GM12872 (cell line): ENCODE measurements around the gene CLEC1A.

Experiments used
- CTCF ChIP-seq: IDR thresholded peaks from 3 replicates; pipeline ENCODE4 v1.5.1; 2011; ENCODE audit warnings: low read depth, mild to moderate bottlenecking, low read length, moderate library complexity; ENCODE audit not compliant: insufficient read depth

Gene CLEC1A

GRCh38 chr12:10098791-10099190 lies at the start of gene CLEC1A:
Gene CLEC1A, minus strand, starts transcription at chr12:10098985. Its CDS starts 63 bp downstream, at chr12:10098922.
- no peak for TF ChIP-seq CTCF

GRCh38 chr12:10147714-10148403 lies 49.1 kb upstream of the CLEC1A start:
- no peak for TF ChIP-seq CTCF

- TF ChIP-seq CTCF = no peak
Measured at GRCh38 chr12:10142976-10143589, 44.3 kb upstream of the CLEC1A start.

GRCh38 chr12:10140001-10140400 lies 41.2 kb upstream of the CLEC1A start:
- peak; percentile 37; the same call in 2 of the 3 replicates for TF ChIP-seq CTCF

GRCh38 chr12:10136637-10137205 lies 37.9 kb upstream of the CLEC1A start:
- TF ChIP-seq CTCF = no peak

GRCh38 chr12:10135126-10135525 lies 36.3 kb upstream of the CLEC1A start:
- no peak for TF ChIP-seq CTCF

- TF ChIP-seq CTCF = no peak
Measured at GRCh38 chr12:10132850-10133370, 34.1 kb upstream of the CLEC1A start.
